ENCODE measurements around the gene TMPRSS9.

TMPRSS9 gene

DNA sequence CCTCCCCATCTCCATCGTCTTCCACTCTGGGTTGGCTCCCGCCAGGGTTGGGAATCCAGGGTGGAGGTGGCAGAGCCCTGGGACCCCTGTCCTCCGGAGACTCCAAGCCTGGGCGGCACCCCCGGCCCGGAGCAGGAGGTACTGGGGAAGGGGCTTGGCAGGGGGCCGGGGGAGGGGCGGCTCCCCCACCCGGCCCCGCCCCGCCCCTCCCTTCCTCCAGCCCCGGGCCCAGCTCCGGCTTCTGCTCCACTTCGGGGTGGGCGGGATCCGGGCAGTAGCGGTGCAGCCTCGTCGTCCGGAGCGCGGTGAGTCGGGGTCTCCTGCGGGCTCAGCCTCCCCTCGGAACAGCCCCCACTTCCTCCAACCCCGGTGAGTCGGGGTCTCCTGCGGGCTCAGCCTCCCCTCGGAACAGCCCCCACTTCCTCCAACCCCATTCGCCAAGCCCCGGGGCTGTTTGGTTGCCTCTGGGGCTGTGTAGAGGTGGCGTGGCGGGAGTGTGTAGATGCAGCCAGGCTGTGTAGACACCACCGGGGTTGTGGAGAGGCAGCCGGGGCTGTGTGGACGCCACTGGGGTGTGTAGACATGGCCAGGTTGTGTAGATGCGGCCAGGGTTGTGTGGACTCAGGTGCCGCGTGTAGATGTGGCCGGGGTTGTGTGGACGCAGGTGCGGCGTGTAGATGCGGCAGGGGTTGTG is at the start of gene TMPRSS9:
TSS of gene TMPRSS9 (plus strand) at position 274 of the 694 bp plus-strand sequence. CDS start 29,521 bp downstream, outside the sequence.
- DNase-seq, result no peak

DNA sequence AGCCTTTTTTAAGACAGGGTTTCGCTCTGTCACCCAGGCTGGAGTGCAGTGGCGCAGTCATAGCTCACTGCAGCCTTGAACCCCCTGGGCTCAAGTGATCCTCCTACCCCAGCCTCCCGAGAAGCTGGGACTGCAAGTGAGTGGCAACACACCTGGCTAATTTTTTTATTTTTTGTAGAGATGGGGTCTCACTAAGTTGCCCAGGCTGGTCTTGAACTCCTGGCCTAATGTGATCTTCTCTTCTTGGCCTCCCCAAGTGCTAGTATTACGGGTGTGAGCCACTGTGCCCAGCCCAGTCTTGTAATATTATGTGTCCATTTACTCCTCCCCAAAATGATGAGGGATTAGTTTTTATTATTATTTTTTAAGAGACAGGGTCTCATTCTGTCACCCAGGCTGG is 49.0 kb upstream of the TMPRSS9 start:
- DNase-seq, result no peak

DNA sequence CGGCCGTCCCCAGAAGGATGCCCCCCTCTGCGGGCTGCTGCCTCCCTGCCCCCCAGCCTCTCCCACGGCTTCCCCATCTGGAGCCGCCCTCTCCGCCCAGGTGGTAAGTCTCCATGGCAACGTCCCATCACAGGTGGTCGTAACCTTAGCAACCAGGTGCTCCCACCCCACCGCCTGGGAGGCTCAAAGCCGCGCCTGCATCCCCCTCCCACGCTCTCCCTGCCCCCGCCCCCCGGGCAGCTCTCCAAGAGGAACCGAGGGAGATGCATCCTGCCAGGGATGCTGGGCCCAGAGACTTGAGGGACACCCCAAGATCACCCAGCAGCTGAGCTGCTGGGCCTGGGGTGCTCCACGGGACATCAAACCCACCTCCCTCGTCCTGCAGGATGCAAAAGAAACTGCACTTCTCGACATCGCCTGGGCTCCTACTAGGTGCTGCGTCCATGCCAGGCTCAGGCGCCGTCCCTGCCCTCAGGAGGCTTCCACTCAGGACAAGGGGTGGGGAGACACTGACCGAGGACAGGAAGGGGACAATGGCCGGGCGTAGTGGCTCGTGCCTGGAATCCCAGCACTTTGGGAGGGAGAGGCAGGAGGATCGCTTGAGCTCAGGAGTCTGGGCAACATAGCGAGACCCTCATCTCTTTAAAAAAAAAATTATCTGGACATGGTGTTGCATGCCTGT is 47.1 kb upstream of the TMPRSS9 start:
- DNase-seq, result no peak

DNA sequence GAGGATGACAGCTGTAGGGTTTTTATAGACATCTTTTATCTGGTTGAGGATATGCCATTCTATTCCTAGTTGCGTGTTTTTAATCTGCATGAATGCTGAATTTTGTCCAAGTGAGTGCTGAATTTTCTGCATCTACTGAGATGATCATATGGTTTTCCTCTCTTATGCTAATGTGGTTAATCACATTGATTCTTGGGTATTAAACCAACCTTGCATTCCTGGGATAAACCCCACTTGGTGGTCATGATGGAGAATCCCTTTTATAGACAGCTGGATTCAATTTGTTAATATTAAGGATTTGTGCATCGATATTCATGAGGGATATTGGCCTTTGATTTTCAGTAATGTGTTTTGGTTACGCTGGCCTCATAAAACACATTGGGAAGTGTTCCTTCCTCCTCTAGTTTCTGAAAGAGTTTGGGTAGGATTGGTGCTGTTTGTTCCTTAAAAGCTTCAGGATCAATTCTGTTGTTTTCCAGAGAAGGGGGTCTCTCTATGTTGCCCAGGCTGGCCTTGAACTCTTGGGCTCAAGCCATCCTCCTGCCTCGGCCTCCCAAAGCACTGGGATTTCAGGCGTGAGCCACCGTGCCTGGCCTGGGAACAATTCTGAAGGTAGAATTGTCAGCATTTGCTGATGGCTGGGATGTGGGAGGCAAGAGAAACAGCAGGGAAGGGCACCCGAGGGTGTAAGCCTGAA is 44.8 kb upstream of the TMPRSS9 start:
- no peak for DNase-seq

DNA sequence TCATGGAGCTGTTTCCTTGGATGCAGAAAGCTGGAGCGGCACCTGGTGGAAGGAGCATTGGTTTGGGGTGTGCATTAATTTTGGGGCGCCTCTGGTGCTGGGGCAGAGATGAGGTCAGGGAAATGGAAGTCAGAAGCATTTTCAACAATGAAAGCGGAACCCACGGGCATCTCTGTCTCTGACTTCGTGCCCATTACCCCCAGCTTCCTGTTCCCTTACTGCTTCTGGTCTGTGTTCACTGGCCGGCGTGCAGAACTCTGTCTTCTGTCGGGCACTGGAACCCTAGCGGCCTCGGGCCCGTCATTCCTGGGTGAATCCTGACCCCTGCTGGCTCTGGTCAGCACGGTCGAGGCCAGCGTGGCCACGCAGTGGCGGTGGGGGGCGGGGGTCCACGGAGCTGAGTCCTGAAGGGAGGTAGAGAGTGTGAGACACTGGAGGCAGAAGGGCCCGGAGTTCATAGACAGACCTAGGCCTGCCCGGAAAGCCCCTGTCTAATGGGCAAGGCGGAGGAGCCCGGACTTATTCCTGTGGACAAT is 44.2 kb upstream of the TMPRSS9 start:
- peak; percentile 89 for DNase-seq

DNA sequence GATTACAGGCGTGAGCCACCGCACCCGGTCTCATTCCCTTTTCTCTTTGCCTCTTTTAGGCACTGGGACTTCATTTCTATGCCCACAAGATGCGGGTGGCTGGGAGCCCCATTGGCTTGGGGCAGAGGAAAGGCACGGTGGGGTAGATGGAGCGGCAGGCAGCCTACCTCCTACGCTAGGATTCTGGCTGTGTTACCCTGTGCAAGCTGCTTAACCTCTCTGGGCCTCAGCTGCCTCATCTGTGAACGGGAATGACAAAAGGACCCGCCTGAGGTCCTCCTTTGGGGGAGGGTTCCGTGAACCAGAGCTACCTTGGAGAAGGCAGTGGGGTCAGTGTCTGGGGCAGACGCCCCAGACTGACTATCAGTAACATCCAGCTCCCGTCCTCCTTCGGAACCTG is 42.8 kb upstream of the TMPRSS9 start:
- no peak for DNase-seq

DNA sequence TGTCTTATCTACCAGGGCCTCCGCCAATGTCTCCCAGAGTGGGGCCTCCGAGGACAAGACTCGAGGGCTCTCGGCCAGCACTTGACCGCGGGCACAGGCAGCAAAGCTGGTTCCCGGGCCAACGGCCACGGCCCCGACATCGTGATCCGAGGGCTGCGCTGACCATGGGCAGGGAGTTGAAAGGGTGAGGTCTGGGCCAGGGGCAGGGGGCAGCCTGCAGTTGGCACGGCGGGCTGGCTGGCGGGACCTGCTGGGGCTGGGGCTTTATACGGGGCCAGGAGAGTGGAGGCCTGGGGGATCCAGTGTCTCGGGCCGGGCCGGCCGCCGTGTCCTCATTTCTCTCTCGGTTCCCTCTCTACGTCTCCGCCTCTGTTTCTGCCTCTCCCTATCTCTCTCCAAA is 42.3 kb upstream of the TMPRSS9 start:
- no peak for DNase-seq

DNA sequence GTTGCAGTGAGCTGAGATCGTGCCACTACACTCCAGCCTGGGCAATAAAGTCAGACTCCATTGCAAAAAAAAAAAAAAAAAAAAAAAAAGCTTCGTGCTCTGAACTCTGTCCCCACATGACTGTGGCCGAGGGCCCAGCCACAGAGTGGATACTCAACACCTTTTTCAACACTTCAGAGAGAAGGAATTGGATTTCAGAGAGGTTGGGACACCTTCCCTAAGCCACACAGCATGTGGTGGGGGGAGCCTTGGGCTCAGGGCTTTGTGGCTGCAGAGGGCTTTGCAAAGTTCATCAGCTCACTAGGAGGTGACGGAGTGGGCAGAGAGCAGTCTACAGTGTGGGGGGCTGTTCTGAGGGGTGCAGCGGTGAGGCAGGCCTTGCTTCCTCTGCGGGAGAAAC is 41.1 kb upstream of the TMPRSS9 start:
- DNase-seq, result no peak

DNA sequence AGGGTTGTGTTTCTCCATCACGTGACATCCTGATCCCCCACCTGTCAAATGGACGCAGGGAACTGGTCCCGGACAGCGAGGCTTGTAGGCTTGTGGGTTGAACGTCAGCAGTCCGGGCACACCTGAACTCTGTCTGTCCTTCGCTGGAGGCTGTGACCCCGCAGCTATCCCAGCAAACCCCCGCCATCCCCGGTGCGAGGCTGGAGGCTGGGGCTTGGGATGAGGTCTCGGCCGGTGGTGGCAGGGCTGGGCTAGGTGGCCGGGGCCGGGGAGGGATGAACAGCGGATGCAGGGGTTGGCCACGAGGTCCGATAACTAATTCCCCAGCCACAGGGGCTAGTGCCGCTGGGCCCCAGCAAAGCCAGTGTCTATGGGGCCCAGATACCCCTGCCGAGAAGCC is 40.5 kb upstream of the TMPRSS9 start:
- no peak for DNase-seq

DNA sequence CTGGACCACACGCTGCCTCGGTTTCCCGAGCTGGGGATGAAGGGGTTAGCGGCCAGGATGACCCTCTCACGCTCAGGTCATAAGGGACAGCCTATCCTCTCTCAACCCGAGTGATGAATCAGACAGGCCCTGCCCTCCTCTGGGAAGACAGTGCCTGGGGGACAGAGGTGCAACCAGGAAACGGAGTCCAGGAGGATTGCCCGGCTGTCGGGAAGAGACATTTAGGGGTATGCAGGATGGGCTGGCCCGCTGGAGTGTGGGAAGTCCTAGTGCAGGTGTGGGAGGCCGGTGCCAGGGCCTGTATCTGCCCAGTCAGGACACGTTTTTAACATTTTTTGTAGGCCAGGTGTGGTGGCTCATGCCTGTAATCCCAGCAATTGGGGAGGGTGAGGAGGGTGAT is 40.0 kb upstream of the TMPRSS9 start:
- DNase-seq, result no peak

DNA sequence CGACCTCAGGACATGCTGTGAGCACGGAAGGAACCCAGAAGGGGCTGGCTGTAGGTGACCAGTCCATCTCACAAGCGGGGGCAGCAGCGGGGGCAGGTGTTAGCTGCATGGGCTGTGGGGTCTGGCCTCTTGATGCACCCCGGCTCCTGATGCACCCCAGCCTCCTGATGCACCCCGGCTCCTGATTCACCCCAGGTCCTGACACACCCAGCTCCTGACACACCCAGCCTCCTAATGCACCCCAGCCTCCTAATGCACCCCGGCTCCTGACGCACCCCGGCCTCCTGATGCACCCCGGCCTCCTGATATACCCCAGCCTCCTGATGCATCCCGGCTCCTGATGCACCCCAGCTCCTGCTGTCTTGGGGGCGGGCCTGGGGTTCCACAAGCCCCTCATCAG is 39.1 kb upstream of the TMPRSS9 start:
- no peak for DNase-seq

DNA sequence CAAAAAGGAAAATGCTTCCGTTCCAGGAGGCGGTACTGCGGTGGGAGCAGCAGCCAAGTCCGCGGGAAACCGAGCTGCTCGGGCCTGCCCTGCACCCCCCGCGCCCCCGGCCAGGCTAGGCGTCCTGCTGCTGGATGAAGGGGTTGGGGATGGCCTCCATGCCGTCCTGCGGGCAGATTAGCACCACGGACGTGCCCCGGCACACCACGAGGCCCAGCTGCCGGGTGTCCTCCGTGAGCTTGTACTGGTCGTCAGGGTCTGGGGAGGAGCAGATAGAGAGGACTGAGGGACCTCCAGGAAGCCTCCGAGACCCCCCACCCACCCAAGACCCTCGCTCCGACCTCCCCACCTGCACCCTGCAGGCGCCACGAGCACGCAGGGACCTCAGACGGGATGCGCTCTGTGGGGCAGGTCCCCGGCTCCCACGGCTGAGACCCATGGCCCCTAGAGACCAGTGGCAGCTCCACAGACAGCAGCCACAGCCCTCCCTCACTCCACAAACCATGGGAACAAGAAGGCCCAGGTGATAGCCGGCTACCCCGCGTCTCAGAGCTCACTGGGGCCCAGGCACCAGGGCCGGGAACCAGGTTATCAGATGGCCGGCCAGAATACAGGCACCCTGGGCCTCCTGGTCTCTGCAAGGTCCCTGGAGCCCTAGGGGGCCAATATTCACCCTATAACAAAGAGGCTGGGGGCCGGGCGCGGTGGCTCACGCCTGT is 38.3 kb upstream of the TMPRSS9 start:
- no peak for DNase-seq

DNA sequence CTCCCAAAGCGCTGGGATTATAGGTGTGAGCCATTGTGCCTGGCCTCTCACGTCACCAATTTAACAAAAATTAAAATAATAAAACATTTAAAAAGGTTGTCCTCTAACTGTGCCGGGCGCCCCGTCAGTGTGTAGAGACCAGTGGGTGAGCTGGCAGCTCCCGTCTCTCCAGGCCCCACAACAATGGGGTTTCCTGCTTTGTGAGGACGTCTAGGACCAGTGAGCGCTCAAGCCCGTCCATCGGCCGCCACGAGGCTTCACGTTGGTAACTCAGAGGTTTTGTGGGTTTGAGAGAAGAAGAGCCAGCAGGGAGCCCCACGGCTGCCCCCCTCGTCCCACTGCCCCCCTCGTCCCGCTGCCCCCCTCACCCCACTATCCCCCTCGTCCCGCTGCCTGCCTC is 36.4 kb upstream of the TMPRSS9 start:
- DNase-seq, result no peak

DNA sequence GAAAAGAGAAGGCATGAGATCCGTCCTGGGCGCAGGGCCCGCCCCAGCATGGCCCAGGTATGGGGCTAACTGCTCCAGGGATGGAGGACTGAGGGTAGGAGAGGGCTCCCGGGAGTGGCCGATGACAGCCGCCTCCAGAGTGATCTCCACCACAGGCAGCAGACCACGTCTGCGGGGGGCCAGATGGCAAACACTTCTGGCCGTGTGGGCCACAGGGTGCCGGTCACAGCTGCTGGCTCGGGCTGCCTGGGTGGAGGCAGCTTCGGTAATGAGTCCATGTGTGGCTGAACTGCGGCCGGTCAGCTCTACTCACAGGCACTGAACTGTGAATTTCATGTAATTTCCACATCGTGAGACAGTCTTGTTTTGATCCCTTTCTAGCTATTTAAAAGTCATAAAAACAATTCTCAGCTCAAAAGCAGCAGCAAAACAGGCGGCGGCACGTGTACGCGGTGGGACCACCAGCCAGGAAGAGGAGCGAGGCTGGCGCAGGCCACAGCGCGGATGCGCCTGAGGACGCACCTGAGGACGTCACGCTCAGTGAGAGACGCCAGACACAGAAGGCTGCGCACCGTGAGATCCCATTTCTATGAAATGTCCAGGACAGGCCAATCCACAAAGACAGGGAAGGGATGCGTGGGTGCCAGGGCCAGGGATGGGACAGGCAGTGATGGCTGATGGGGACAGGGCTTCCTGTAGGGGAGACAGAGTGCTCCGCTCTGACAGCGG is 35.7 kb upstream of the TMPRSS9 start:
- no peak for DNase-seq

DNA sequence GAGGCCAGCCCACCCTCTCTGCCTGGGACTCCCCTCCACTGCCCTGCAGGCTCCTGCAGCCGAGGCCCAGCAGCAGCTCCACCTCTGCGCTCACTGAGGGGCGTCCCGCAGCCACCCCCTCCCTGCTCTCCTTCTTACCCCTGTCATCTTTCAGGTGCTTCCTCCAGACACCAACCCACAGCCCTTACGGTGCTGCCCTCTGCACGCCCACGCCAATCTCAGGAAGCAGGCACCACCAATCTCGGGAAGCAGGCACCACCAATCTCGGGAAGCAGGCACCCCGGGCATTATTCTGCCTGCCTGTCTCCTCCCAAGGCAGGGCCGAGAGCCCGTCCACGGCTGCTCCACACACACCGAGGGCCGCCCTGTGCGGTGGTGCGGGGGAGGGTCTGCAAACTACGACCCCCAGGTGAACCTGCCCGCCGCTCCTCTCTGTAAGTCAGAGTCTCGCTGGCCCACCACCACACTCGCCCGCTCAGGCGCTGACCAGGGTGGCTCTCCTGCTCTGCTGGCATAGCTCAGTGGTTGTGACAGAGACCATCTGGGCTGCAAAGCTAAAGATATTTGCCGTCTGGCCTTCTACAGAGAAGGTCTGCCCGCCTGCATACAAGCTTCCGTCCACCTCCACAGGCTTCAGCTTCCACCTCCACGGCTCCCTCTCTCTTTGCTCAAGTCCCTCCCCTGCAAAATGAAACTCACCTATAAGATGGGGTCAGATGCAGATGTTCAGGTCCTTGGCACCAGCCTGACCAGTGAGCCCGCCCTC is 34.6 kb upstream of the TMPRSS9 start:
- DNase-seq, result no peak

DNA sequence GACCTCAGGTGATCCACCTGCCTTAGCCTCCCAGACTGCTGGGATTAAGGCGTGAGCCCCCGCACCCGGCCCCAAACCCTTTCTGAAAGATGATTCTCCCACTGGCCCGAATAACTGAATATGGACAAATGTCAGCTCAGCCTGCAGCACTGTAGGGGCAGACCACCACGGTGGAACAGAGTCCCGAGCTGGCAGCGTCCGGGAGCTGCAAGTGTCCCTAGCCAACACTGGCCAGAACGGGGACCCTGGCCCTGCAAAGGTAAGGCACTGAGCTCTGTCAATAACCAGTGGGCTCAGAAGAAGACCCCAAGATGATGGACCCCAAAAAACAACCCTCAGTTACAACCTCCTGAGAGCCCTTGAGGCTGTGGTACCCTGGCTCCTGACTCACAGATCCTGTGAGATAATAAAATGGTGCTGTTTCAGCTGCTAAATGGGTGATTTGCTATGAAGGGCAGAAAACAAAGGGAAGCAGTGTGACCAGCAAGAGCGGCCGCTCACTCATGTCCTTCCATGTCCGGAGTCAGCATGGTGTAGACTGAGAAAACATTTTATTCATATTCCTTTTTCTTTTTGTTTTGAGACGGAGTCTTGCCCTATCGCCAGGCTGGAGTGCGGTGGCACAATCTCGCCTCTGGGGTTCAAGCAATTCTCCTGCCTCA is 33.2 kb upstream of the TMPRSS9 start:
- DNase-seq, result no peak

DNA sequence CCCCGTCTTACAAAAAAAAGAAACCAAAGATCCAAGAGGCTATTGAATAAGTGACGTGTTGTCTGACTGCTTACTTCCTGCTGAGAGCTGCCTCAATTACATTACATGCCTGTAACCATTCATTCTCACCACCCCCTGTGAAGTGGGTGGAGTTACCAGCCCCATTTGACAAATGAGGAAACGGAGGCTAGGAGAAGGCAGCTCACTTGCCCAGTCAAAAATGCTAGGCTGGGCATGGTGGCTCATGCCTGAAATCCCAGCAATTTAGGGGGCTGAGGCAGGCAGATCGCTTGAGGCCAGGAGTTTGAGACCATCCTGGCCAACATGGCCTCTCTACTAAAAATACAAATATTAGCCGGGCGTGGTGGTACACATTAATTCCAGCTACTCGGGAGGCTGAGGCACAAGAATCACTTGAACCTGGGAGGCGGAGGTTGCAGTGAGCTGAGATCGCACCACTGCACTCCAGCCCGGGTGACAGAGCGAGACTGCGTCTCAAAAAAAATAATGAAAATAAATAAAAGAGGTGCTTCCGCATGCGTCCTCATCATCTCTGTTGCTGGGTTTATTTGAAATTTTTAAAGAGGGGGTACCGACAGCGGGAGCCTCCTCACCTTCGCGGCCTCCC is 32.2 kb upstream of the TMPRSS9 start:
- peak; percentile 96 for DNase-seq

DNA sequence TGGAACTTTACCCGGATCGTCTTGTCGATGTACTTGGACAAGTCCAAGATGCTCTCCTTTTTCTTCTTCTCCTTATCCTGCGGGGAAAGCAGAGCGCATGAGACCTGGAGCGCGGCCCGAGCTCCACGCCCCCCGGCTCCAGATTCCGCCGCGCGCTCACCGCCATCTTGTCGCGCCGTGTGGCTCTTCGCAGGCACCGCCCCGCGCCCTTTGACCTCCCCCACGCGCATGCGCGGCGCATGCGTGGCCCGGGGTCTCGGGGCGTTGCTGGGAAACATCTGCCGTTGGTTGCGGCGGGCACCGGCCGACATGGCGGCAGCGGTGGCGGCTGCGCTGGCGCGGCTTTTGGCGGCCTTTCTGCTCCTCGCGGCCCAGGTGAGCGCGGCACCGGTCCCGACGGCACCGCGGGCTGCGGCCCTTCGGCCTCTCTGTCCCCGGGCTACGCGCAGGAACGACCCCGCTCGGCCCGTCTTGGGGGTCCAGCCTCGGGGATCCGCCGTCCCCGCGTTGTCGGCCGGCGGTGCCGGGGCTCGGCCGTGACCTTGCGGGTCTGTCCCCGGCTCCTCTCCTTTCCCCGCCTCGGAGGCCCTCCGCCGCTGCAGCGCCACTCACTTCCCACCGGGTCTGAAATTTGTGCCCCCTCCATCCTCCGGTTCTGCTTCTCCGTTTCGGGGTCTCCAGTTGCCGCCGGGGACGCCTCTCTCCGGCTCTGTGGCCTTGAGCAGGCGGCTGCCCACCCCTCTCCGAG is 31.5 kb upstream of the TMPRSS9 start, which contains the start of the genes LSM7 and SPPL2B:
TSS of gene LSM7 (minus strand) at position 186 of the 748 bp plus-strand sequence. CDS start at position 166, 20 bp downstream.
TSS of gene SPPL2B (plus strand) at position 284 of the 748 bp plus-strand sequence. CDS start at position 310, 26 bp downstream.
- peak; percentile 92 for DNase-seq

DNA sequence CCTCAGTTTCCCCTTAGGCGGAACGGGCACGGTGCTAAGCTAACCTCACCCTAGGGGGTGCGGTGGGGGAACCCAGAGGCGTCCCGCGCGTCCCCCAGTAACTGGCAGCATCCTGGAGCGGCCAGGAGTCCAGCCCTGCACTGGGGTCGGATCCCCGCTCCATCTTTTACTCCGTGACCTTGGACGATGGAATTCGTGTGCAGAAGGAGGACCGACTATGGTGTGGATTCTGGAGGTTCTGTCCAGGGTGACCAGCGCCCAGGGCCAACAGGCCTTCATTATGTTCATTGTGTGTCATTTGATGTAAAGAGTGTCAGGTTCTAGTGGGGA is 31.0 kb upstream of the TMPRSS9 start:
- DNase-seq, result no peak

DNA sequence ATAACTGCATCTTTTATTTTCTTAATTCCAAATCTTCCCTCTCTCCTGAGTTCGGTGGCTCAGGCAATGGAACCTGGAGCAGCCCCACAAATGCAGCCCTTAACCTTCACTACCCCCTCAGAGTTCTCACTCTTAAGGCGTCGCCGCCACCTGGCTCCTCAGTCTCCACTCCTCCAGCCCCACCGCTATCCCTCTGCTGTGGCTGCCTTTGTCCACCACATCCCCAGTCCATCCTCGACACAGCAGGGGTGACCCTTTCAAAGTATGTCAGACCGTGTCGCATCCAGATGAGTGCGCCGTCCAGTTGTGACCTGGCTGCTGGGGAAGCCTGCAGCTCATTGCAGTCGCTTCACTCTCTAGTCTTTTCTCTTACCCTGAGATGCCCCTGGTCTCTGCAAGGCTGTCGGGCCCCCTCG is 30.6 kb upstream of the TMPRSS9 start:
- no peak for DNase-seq
